Stimulated activated naive CD8-positive, alpha-beta T cell treated with anti-CD3 and anti-CD28 coated beads, Interleukin-15, Interleukin-2, amounts not matched to agents 100 ng/mL and 50 ng/mL, for 24 hours (primary cell): ENCODE data around the gene GOLGA3.

Experiments used
- H3K27ac Mint-ChIP-seq: one replicate; pipeline ENCODE4 v1.8.0; 2021; ENCODE audit warnings: mild to moderate bottlenecking, mixed read lengths
- H3K27me3 Mint-ChIP-seq: one replicate; pipeline ENCODE4 v1.8.0; 2021; ENCODE audit warnings: mixed read lengths
- H3K36me3 Mint-ChIP-seq: one replicate; pipeline ENCODE4 v1.8.0; 2021; ENCODE audit warnings: low read depth, mixed read lengths
- H3K4me1 Mint-ChIP-seq: one replicate; pipeline ENCODE4 v1.8.0; 2021; ENCODE audit warnings: low read depth, mixed read lengths
- H3K4me3 Mint-ChIP-seq: one replicate; pipeline ENCODE4 v1.8.0; 2021; ENCODE audit warnings: mild to moderate bottlenecking, mixed read lengths
- H3K9me3 Mint-ChIP-seq: one replicate; pipeline ENCODE4 v1.8.0; 2021; ENCODE audit warnings: mixed read lengths

The GOLGA3 gene

DNA sequence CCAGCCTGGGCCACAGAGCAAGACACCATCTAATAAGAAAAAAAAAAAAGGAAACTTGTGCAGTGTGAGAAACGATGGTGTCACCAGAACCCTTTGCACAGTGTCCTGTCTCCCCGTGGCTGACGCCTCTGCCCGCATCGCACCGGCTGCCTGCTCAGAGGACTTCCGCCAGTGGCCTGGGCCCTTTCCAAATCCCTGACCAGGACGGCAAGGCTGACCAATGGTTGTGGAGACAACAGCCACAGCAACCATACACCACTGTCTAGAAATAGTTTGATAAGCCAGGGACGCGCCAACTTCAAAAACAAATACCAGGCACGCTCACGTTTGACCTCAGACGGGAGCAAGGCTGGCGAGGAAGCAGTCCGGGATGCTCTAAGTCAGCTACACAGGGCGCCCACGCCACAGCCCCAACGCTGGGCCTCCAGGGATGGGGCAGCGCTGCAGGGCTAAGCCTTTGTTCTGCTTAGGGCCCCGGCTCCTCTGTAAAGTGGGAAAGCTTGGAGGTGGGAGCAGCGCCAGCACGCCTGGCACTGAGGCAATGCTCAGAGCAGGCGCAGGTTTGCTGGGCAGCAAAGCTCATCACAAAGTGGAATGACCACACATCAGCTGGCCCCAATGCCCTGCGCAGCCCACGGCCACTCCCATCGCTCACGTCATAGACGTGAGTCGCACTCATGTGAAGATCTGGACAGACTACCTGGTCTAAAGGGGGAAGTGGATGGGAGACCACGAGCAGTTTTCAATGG lies 105.5 kb downstream of the GOLGA3 start:
- no peaks in the 10 kb centered on the region for H3K27me3 Mint-ChIP-seq
- H3K36me3 Mint-ChIP-seq: peaks cover 76% of the 10 kb centered on the region
- peak overlapping the region; percentile 40 for H3K27ac Mint-ChIP-seq
- H3K4me1 Mint-ChIP-seq: peaks cover 6% of the 10 kb centered on the region
- H3K9me3 Mint-ChIP-seq: no peaks in the 10 kb centered on the region
- no peak overlapping the region for H3K4me3 Mint-ChIP-seq

DNA sequence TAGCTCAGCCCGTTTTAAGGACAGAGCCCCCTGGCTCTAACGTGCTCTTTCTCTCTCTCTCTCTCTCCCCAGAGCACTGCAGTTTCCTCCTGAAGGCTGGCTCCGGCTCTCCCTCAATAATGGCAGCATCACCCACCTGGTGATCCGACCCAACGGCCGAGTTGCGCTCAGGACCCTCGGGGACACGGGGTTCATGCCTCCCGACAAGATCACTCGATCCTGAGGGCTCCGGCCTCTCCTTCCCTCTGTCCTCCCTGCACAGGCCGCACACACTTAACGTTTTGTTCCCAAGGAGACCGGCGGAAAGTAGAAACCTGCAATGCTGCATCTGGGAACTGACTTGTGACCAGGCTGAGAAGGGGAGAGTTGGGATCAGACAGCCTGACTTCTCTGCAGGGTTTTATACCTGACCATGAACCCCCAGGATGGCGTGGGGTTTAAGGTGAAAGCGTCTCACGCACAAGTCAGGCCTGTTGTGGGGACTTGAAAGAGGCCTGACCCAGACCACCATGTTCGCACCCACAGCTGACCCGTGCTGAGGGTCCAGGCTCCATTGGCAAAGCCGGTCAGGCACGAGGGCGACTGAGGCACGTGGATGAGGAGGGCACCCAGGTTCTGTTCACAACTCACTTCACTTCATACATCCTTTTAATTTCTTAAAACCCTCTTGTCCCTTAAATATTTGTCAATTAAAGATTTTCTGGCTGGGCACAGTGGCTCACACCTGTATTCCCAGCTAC lies 107.9 kb downstream of the GOLGA3 start:
- H3K27ac Mint-ChIP-seq: no peak overlapping the region
- H3K27me3 Mint-ChIP-seq: no peaks in the 10 kb centered on the region
- no peaks in the 10 kb centered on the region for H3K4me1 Mint-ChIP-seq
- peaks cover 59% of the 10 kb centered on the region for H3K36me3 Mint-ChIP-seq
- H3K9me3 Mint-ChIP-seq: no peaks in the 10 kb centered on the region
- peak overlapping the region; percentile 28 for H3K4me3 Mint-ChIP-seq

DNA sequence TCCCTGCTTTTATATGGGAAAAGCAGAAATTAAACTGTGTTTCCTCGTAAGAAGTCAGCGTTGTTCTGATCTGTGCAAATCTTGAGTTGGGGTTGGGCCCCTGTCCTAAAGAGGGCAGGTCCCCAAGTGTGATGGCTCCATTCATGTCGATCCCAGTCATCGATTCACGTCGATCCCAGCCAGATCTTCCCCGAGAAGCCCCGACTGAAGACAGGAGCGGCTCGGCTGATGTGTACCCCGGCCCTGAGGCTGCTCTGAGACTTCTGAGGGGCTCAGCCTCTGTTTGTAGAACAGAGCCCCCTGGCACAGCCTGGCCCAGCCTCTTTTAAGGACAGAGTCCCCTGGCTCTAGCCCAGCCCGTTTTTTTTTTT lies 108.7 kb downstream of the GOLGA3 start:
- Mint-ChIP-seq H3K27ac (no peak overlapping the region), H3K36me3 (peaks cover 54% of the 10 kb centered on the region), H3K4me1 (no peaks in the 10 kb centered on the region), H3K9me3 (no peaks in the 10 kb centered on the region), H3K4me3 (no peak overlapping the region), H3K27me3 (no peaks in the 10 kb centered on the region)

DNA sequence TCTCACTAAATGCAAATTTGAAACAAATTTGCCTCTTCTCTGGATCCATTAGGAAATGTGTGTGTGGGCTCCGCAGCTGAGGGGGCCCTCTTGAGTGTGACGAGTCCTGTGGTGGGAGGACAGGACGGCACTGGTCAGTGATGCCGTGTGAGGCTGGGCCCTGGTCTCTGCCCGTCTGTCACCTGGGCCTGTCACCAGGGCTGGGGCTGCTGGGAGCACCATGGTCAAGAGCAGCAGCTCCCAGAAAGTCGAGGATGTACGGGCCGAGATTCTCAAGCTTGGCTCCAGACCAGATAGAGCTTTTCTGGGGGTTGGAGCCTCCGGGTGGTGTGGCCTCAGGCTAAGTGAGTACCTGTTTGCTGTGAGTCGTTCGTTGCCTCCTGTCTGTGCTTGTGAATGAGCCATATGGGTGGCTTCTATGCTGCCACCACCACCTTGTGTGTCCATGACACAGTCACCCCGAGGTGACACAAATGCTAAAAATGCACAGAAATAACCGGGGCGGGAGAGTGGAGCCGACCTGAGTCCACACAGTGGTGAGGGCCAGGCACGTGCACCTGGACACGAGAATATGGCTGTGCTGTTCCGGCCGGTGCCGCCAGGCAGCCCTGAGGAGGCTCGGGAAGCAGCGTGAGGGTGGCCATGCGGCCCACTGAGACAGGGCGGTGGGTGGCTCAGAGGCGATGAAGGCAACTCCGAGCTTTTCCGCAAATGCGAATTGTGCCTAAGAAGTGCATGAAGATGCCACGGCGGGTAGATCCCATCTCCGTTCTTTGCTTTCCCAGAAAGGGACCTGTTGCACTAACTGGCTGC lies 109.3 kb downstream of the GOLGA3 start:
- no peak overlapping the region for H3K4me3 Mint-ChIP-seq
- no peaks in the 10 kb centered on the region for H3K9me3 Mint-ChIP-seq
- no peak overlapping the region for H3K27ac Mint-ChIP-seq
- peaks cover 57% of the 10 kb centered on the region for H3K36me3 Mint-ChIP-seq
- H3K4me1 Mint-ChIP-seq: peaks cover 3% of the 10 kb centered on the region
- H3K27me3 Mint-ChIP-seq: no peaks in the 10 kb centered on the region
